ENCODE data around the gene VPS13D. TPM values are rescaled to one million over a fixed set of nuclear protein-coding genes. Genes with fewer than 3 reads are reported as not detected.

Gene VPS13D
- total and polyA plus RNA-seq, 4 donors, result 10.2 to 68.3 (median 12.6) TPM

- DNase-seq (ENCODE audit: low spot score), result no peak
- Histone ChIP-seq H3K4me1 (ENCODE audit: control insufficient read depth in 4 of 4, insufficient read depth in 4 of 4, low read length in 3 of 4) (peaks cover 4 to 25% (median 11%) of the 10 kb centered on the region in 4 donors), H3K9ac (ENCODE audit: low read depth in 1 of 2, low read length in 2 of 2) (no peak overlapping the region), H3K27me3 (ENCODE audit: control insufficient read depth in 4 of 4, insufficient read depth in 4 of 4, low read length in 3 of 4) (no peaks in the 10 kb centered on the region), H3K4me3 (ENCODE audit: low read depth in 1 of 3, low read length in 3 of 3) (no peak overlapping the region), H3K36me3 (ENCODE audit: control insufficient read depth in 4 of 4, insufficient read depth in 3 of 4, low read depth in 1 of 4, low read length in 3 of 4) (peaks cover 0 to 4% (median 0%) of the 10 kb centered on the region in 4 donors), H3K27ac (ENCODE audit: low read depth in 1 of 2, low read length in 2 of 2) (no peak overlapping the region), H3K9me3 (ENCODE audit: control insufficient read depth in 4 of 4, low read length in 3 of 4) (no peaks in the 10 kb centered on the region)
- WGBS, result 91% methylated on average over 3 of the region's 3 CpGs
- TF ChIP-seq HNF4G (IDR thresholded peaks at IDR 0.05) (no peak), CTCF (IDR thresholded peaks at IDR 0.05; ENCODE audit: low read depth, low read length, missing input control) (no peak), GABPA (IDR thresholded peaks at IDR 0.05 in 1 of 2, conservative IDR thresholded peaks at IDR 0.05 in 1 of 2) (no peak), TAF1 (conservative IDR thresholded peaks at IDR 0.05) (no peak), JUND (IDR thresholded peaks at IDR 0.05) (no peak), YY1 (IDR thresholded peaks at IDR 0.05) (no peak), RXRA (IDR thresholded peaks at IDR 0.05) (no peak), FOXA2 (IDR thresholded peaks at IDR 0.05) (no peak), HNF4A (conservative IDR thresholded peaks at IDR 0.05) (no peak), REST (IDR thresholded peaks at IDR 0.05) (no peak)
Measured at GRCh38 chr1:12465126-12465525, 235.3 kb downstream of the VPS13D start.

GRCh38 chr1:12466816-12467215 is 237.0 kb downstream of the VPS13D start:
- TF ChIP-seq FOXA1 (IDR thresholded peaks at IDR 0.05) (no peak), JUND (IDR thresholded peaks at IDR 0.05) (no peak)
- Histone ChIP-seq H3K27ac (ENCODE audit: low read depth in 1 of 2, low read length in 2 of 2) (no peak overlapping the region), H3K9ac (ENCODE audit: low read depth in 1 of 2, low read length in 2 of 2) (no peak overlapping the region), H3K4me3 (ENCODE audit: low read depth in 1 of 3, low read length in 3 of 3) (no peak overlapping the region), H3K4me1 (ENCODE audit: control insufficient read depth in 4 of 4, insufficient read depth in 4 of 4, low read length in 3 of 4) (peaks cover 3 to 14% (median 5%) of the 10 kb centered on the region in 4 donors), H3K36me3 (ENCODE audit: control insufficient read depth in 4 of 4, insufficient read depth in 3 of 4, low read depth in 1 of 4, low read length in 3 of 4) (peaks cover 0 to 4% (median 0%) of the 10 kb centered on the region in 4 donors), H3K27me3 (ENCODE audit: control insufficient read depth in 4 of 4, insufficient read depth in 4 of 4, low read length in 3 of 4) (no peaks in the 10 kb centered on the region), H3K9me3 (ENCODE audit: control insufficient read depth in 4 of 4, low read length in 3 of 4) (no peaks in the 10 kb centered on the region)
- DNase-seq (ENCODE audit: low spot score), result no peak
- WGBS, result 97% methylated on average over 5 of the region's 5 CpGs

GRCh38 chr1:12467570-12468286 is 237.9 kb downstream of the VPS13D start:
- Histone ChIP-seq H3K9me3 (ENCODE audit: control insufficient read depth in 4 of 4, low read length in 3 of 4) (no peaks in the 10 kb centered on the region), H3K4me1 (ENCODE audit: control insufficient read depth in 4 of 4, insufficient read depth in 4 of 4, low read length in 3 of 4) (peaks cover 3 to 9% (median 5%) of the 10 kb centered on the region in 4 donors), H3K36me3 (ENCODE audit: control insufficient read depth in 4 of 4, insufficient read depth in 3 of 4, low read depth in 1 of 4, low read length in 3 of 4) (peaks cover 0 to 4% (median 0%) of the 10 kb centered on the region in 4 donors), H3K4me3 (ENCODE audit: low read depth in 1 of 3, low read length in 3 of 3) (no peak overlapping the region), H3K9ac (ENCODE audit: low read depth in 1 of 2, low read length in 2 of 2) (no peak overlapping the region), H3K27ac (ENCODE audit: low read depth in 1 of 2, low read length in 2 of 2) (no peak overlapping the region), H3K27me3 (ENCODE audit: control insufficient read depth in 4 of 4, insufficient read depth in 4 of 4, low read length in 3 of 4) (no peaks in the 10 kb centered on the region)
- WGBS, result 97% methylated on average over 6 of the region's 6 CpGs
- no peak for DNase-seq (ENCODE audit: low spot score)
- TF ChIP-seq FOXA1 (IDR thresholded peaks at IDR 0.05) (no peak), MAX (IDR thresholded peaks at IDR 0.05) (no peak), REST (IDR thresholded peaks at IDR 0.05) (no peak), CTCF (IDR thresholded peaks at IDR 0.05; ENCODE audit: low read depth, low read length, missing input control) (no peak), JUND (IDR thresholded peaks at IDR 0.05) (no peak), RXRA (IDR thresholded peaks at IDR 0.05) (no peak)

Measured in liver (tissue), 9 donors.